Prostate gland (tissue), 2 donors: Measurements from ENCODE around the gene IFI44. TPM values are rescaled to one million over a fixed set of nuclear protein-coding genes. Genes with fewer than 3 reads are reported as not detected.

Experiments
- DNase-seq: peaks from one replicate; pipeline ENCODE4 v3.0.0-alpha.2; 2019; ENCODE audit warnings: low spot score
- H3K27ac ChIP-seq, 2 donors: fragments of 200-600 bp; sonication (generic); 2 replicates each; pipeline ENCODE4 v1.5.1; 2017 to 2019
- H3K27me3 ChIP-seq: fragments of 200-600 bp; sonication (generic); replicated peaks from 2 replicates; pipeline ENCODE4 v1.5.1; 2019; ENCODE audit not compliant: insufficient read depth
- H3K36me3 ChIP-seq, 2 donors: fragments of 200-600 bp; sonication (generic); 1 replicate in 1 of 2; 2 replicates in 1 of 2; pipeline versions ENCODE4 v1.5.1 to v1.8.1; 2017 to 2019
- H3K4me1 ChIP-seq: fragments of 200-600 bp; sonication (generic); replicated peaks from 2 replicates; pipeline ENCODE4 v1.5.1; 2019
- H3K4me3 ChIP-seq, 2 donors: fragments of 200-600 bp; sonication (generic); 2 replicates each; pipeline ENCODE4 v1.5.1; 2017 to 2019
- H3K9me3 ChIP-seq: fragments of 200-600 bp; sonication (generic); 2 replicates; pipeline ENCODE4 v1.5.1; 2017
- POLR2A ChIP-seq: fragments of 450-650 bp; IDR thresholded peaks from one replicate; pipeline ENCODE4 v1.6.1; 2016; ENCODE audit warnings: antibody characterized with exemption, mild to moderate bottlenecking
- POLR2AphosphoS5 ChIP-seq: sonication (generic); formaldehyde crosslinking; IDR thresholded peaks from one replicate; pipeline ENCODE4 v1.6.1; 2017; ENCODE audit warnings: antibody characterized with exemption
- WGBS: methylation state at CpG from one replicate; pipeline ENCODE4 v1.1.5; 2018; 5-methylcytosine and 5-hydroxymethylcytosine counted together
- intact Hi-C: fragments of 100-400 bp; cut with DNase I; formaldehyde crosslinking; loops from one replicate; pipeline ENCODE4 v1.14.2; 2022
- total RNA-seq, 2 donors: library from RNA; depleted of rRNA; stranded (reverse); fragments of >200 nt; gene quantifications; one replicate each; pipeline ENCODE4 v1.1.0, GENCODE V29; 2016
- TF ChIP-seq, protein P1 (sequence below), 4 experiments: fragments of 200-600 bp in 2 of 4; fragments of 450-650 bp in 2 of 4; sonication (generic) in 2 of 4; IDR thresholded peaks; 1 replicate in 3 of 4; 2 replicates in 1 of 4; pipeline ENCODE4 v1.5.1; 2016 to 2019; ENCODE audit warnings: antibody characterized with exemption in 4 of 4, mild to moderate bottlenecking in 2 of 4, moderate library complexity in 2 of 4

The IFI44 gene
- total RNA-seq, 2 donors from 2014 or later = 5.3 to 23.9 TPM

- Histone ChIP-seq H3K27ac (no peak overlapping the region), H3K36me3 (no peaks in the 10 kb centered on the region), H3K4me3 (no peak overlapping the region), H3K27me3 (no peaks in the 10 kb centered on the region), H3K9me3 (no peaks in the 10 kb centered on the region), H3K4me1 (no peaks in the 10 kb centered on the region)
- DNase-seq = no peak
- TF ChIP-seq POLR2AphosphoS5 (no peak), POLR2A (no peak)
- TF ChIP-seq, protein P1, sequence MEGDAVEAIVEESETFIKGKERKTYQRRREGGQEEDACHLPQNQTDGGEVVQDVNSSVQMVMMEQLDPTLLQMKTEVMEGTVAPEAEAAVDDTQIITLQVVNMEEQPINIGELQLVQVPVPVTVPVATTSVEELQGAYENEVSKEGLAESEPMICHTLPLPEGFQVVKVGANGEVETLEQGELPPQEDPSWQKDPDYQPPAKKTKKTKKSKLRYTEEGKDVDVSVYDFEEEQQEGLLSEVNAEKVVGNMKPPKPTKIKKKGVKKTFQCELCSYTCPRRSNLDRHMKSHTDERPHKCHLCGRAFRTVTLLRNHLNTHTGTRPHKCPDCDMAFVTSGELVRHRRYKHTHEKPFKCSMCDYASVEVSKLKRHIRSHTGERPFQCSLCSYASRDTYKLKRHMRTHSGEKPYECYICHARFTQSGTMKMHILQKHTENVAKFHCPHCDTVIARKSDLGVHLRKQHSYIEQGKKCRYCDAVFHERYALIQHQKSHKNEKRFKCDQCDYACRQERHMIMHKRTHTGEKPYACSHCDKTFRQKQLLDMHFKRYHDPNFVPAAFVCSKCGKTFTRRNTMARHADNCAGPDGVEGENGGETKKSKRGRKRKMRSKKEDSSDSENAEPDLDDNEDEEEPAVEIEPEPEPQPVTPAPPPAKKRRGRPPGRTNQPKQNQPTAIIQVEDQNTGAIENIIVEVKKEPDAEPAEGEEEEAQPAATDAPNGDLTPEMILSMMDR (IDR thresholded peaks at IDR 0.05) = no peak
- intact Hi-C loops = no loop called here
- 95% methylated on average over 2 of the region's 2 CpGs for WGBS
Measured at GRCh38 chr1:78630600-78630999, 19.0 kb upstream of the IFI44 start.

DNA sequence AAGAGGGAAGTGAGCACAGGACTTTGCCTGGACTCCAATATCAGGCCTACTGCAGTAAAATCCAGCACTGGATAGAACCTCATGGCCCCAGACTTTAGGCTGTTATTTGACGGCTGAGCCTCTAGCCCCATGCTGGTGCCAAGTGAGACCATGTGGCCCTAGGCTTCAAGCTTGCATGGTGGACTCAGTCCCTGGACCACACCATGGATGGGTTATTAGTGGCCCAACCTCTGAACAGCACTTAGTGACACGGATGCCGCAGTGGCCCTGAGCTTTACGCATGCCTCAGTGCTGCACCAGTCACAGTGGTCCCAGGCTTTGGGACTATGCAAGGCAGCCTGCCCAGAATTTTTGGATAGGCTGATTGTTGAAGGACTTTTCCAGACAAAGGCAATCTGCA, 16.4 kb upstream of the IFI44 start:
- TF ChIP-seq POLR2AphosphoS5 = no peak
- TF ChIP-seq, protein P1 (IDR thresholded peaks at IDR 0.05) = no peak
- TF ChIP-seq POLR2A = no peak
- H3K4me3 ChIP-seq = no peak overlapping the region
- no peaks in the 10 kb centered on the region for H3K4me1 ChIP-seq
- H3K36me3 ChIP-seq = no peaks in the 10 kb centered on the region
- intact Hi-C loops = no loop called here
- H3K27ac ChIP-seq = no peak overlapping the region
- WGBS = 94% methylated on average over 3 of the region's 4 CpGs
- no peaks in the 10 kb centered on the region for H3K9me3 ChIP-seq
- no peaks in the 10 kb centered on the region for H3K27me3 ChIP-seq
- no peak for DNase-seq

DNA sequence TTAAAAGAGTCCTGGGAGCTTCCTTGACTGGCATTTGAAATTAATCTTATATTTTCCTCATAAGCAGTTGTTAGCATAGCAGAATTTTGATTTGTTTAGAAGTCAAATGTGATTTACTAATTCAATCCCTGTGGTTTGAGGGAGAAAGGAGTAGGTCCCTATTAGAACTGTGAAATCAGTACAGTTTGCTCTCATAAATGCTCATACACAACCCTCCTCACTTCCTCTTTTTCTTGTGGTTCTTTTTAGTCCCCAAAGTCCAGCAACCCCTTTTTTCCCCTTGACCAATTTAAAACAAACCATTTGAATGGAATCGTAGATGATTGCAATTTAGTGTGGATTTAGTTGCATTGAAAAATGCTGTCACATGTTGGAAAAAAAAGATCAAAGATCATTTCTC, 9.2 kb upstream of the IFI44 start:
- Histone ChIP-seq H3K36me3 (no peaks in the 10 kb centered on the region), H3K9me3 (no peaks in the 10 kb centered on the region), H3K27me3 (no peaks in the 10 kb centered on the region), H3K27ac (no peak overlapping the region), H3K4me3 (no peak overlapping the region), H3K4me1 (no peaks in the 10 kb centered on the region)
- no peak for DNase-seq
- TF ChIP-seq POLR2AphosphoS5 (no peak), POLR2A (no peak)
- TF ChIP-seq, protein P1 (IDR thresholded peaks at IDR 0.05) = no peak
- intact Hi-C loops = no loop called here
- WGBS = 86% methylated on average over 1 of the region's 1 CpG

DNA sequence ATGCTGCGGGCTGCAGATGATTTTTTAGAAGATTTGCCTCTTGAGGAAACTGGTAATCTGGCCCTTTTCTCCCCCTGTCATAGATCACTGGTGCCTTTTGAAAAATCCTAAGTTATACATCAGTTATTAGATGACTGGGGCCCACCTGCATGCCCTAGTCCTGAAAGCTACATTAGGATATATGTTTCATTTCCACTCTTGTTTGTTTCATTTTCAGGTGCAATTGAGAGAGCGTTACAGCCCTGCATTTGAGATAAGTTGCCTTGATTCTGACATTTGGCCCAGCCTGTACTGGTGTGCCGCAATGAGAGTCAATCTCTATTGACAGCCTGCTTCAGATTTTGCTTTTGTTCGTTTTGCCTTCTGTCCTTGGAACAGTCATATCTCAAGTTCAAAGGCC, 8.1 kb upstream of the IFI44 start:
- no peaks in the 10 kb centered on the region for H3K27me3 ChIP-seq
- intact Hi-C loops = no loop called here
- TF ChIP-seq POLR2A = no peak
- TF ChIP-seq, protein P1 (IDR thresholded peaks at IDR 0.05) = no peak
- no peak for TF ChIP-seq POLR2AphosphoS5
- H3K27ac ChIP-seq = no peak overlapping the region
- no peak overlapping the region for H3K4me3 ChIP-seq
- no peaks in the 10 kb centered on the region for H3K9me3 ChIP-seq
- 94% methylated on average over 4 of the region's 4 CpGs for WGBS
- no peaks in the 10 kb centered on the region for H3K4me1 ChIP-seq
- H3K36me3 ChIP-seq = no peaks in the 10 kb centered on the region
- DNase-seq = no peak

DNA sequence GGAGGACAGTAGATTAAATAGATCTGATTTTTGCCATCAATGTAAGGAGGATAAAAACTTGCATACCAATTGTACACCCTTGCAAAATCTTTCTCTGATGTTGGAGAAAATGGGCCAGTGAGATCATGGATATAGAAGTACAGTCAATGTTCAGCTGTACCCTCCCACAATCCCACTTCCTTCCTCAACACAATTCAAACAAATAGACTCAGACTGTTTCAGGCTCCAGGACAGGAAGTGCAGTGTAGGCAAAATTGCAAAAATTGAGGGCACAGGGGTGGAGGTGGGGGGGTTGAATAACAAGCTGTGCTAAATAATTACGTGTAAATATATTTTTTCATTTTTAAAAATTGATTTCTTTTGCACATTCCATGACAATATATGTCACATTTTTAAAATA, 3.9 kb upstream of the IFI44 start:
- DNase-seq = no peak
- no peaks in the 10 kb centered on the region for H3K36me3 ChIP-seq
- 70% methylated on average over 1 of the region's 1 CpG for WGBS
- no peaks in the 10 kb centered on the region for H3K4me1 ChIP-seq
- no peak overlapping the region for H3K27ac ChIP-seq
- TF ChIP-seq POLR2AphosphoS5 (no peak), POLR2A (no peak)
- TF ChIP-seq, protein P1 (IDR thresholded peaks at IDR 0.05) = no peak
- no peaks in the 10 kb centered on the region for H3K27me3 ChIP-seq
- no peak overlapping the region for H3K4me3 ChIP-seq
- H3K9me3 ChIP-seq = no peaks in the 10 kb centered on the region
- intact Hi-C loops = no loop called here
